ENCODE measurements around the gene SOX2. TPM values are rescaled to one million over a fixed set of nuclear protein-coding genes. Genes with fewer than 3 reads are reported as not detected.
A peak's percentile ranks its signal among the peaks of the same experiment; 100 is the strongest.

SOX2 gene
- total and polyA plus RNA-seq, 5 experiments from 2014 or later = not detected

DNA sequence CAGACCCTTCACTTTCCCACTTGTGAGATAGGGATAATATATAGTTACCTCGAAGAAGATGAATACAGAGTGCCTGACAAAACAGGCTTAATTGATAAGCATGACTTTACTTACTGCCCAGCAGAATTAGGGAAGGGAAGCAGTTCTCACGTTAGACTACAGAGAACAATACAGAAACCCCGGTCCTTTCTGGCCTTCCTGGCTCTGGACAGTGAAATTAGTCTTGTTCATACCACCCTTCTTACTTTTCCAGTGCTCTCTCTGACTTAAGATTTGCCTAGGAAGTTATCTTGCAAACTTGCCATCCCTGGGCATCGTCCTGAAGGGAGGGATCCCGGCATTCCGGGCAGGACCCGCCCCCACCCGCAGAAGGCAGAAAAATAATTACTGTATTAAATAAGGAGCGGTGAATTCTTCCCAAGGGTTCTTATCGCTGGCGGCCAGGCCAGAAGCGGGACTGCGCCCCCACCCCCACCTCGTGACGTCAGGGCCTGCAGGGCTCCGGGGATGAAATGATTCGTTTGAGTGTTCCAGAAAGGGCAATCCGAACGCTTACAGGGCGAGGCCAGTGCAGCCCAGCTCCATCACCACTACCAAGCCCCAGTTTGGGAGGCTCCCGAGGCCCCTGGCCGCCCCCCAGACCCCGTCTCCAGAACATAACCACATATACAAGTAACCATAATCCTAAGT lies 8.4 kb downstream of the SOX2 start:
- Mint-ChIP-seq H3K4me1 (peaks cover 0 to 2% (median under 1%) of the 10 kb centered on the region in 4 donors), H3K27ac (peak overlapping the region in 1 of 10 donors; percentile 24), H3K27me3 (peaks cover 72 to 90% (median 82%) of the 10 kb centered on the region in 5 donors), H3K36me3 (peaks cover 20 to 64% (median 29%) of the 10 kb centered on the region in 3 donors), H3K9me3 (peaks cover 3 to 92% (median 51%) of the 10 kb centered on the region in 9 donors), H3K4me3 (no peak overlapping the region)
- POLR2A ChIA-PET = no interaction called here
- ATAC-seq (no peak), DNase-seq (no peak)

DNA sequence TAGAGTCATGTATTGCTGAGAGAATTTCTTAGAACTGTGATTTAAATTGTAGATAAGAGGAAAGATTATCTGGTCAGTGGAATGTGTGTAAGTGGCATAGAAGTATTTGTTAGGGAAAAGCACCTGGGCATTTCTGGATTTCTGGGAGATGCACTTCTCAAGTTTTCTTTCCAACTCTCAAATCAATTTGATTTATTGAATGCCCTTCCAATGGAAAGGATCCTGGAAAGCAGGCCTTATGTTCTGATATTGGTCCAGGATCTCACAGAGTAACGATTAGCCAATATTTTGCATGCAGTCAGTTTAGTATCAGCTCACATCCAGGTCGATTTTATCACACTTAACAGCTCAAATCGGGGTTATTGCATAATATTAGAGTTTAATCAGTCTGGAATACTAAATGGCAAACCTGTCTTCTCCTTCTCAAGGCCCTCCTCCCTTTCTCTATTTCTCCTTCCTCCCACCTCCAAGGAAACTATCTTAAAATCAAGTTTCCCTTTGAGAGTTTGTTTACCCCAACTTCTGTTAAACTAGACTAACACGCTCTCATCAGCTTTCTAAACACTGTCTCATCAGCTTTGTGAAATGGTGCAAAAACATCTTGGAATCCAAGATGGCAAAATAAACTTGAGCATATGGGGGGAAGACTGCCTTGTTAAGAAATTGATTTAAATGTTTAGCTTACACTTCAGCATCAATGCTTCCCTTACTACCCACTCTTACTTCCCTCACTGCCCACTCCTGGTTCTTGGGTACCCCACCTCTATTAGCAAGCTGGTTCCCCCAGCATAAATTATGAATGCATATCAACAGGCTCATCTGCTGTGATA lies 9.5 kb downstream of the SOX2 start:
- H3K4me3 Mint-ChIP-seq = no peak overlapping the region
- POLR2A ChIA-PET = no interaction called here
- H3K36me3 Mint-ChIP-seq = peaks cover 20 to 60% (median 29%) of the 10 kb centered on the region in 3 donors
- H3K9me3 Mint-ChIP-seq = peaks cover 3 to 89% (median 46%) of the 10 kb centered on the region in 9 donors
- H3K4me1 Mint-ChIP-seq = peaks cover 0 to 8% (median 3%) of the 10 kb centered on the region in 4 donors
- H3K27ac Mint-ChIP-seq = no peak overlapping the region
- peaks cover 70 to 91% (median 83%) of the 10 kb centered on the region in 5 donors for H3K27me3 Mint-ChIP-seq
- DNase-seq = no peak
- no peak for ATAC-seq

DNA sequence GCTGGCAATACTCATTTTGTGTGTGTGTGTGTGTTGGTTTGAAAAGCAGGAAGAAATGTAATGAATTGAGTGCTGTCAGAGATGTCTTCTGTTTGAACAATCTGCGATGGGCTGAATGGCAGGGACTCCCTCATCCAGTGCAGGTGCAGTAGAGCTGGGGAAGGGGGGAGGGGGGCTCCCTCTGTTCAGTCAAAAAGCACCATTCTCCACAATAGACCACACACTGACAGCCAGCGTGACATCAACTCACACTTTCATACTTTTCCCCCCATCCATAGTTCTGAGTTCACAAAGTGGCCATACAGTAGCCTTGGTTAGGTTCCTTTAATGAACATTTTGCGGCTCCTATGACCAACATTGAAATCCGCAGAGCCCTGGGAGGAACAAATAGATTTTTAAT lies 10.4 kb downstream of the SOX2 start:
- H3K36me3 Mint-ChIP-seq = peaks cover 20 to 59% (median 29%) of the 10 kb centered on the region in 3 donors
- H3K27me3 Mint-ChIP-seq = peaks cover 70 to 100% (median 90%) of the 10 kb centered on the region in 5 donors
- POLR2A ChIA-PET = no interaction called here
- DNase-seq (no peak), ATAC-seq (no peak)
- no peak overlapping the region for H3K4me3 Mint-ChIP-seq
- peaks cover 3 to 92% (median 40%) of the 10 kb centered on the region in 9 donors for H3K9me3 Mint-ChIP-seq
- no peak overlapping the region for H3K27ac Mint-ChIP-seq
- peaks cover 3 to 15% (median 7%) of the 10 kb centered on the region in 4 donors for H3K4me1 Mint-ChIP-seq

DNA sequence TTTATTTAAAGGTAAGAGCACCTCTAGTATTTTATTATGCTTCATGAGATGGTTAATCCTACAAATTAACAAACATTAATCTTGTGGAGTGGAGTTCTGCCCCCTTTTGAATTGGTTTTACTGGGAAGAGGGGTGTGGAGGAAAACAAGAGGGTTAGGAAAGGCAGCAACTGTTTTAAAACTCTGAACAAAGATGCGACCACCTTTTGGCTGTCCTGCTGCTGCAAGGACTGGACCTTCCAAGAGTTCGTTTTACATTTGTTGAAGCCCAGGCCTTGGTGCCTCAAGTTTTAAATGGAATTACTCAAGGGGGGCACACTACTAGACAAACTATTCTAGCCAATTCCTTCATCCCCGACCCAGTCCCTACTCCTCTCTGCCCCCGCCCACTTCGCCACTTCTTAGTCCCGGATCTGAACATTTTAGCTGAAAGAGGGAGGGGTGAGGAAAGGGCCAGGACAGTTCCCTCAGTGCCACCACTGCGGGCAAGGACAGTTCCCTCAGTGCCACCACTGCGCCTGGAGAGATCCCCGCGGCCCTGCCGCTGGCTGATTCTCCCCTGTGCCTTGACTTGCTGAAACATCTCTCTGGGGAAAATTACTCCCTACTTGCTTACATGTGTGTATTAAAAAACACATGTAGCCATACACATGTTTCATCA lies 11.2 kb downstream of the SOX2 start:
- H3K27me3 Mint-ChIP-seq = peaks cover 69 to 99% (median 88%) of the 10 kb centered on the region in 5 donors
- H3K27ac Mint-ChIP-seq = peak overlapping the region in 1 of 10 donors; percentile 49
- peaks cover 1 to 92% (median 40%) of the 10 kb centered on the region in 9 donors for H3K9me3 Mint-ChIP-seq
- DNase-seq (no peak), ATAC-seq (no peak)
- no peak overlapping the region for H3K4me3 Mint-ChIP-seq
- H3K4me1 Mint-ChIP-seq = peaks cover 6 to 21% (median 14%) of the 10 kb centered on the region in 4 donors
- POLR2A ChIA-PET = no interaction called here
- H3K36me3 Mint-ChIP-seq = peaks cover 20 to 59% (median 29%) of the 10 kb centered on the region in 3 donors

DNA sequence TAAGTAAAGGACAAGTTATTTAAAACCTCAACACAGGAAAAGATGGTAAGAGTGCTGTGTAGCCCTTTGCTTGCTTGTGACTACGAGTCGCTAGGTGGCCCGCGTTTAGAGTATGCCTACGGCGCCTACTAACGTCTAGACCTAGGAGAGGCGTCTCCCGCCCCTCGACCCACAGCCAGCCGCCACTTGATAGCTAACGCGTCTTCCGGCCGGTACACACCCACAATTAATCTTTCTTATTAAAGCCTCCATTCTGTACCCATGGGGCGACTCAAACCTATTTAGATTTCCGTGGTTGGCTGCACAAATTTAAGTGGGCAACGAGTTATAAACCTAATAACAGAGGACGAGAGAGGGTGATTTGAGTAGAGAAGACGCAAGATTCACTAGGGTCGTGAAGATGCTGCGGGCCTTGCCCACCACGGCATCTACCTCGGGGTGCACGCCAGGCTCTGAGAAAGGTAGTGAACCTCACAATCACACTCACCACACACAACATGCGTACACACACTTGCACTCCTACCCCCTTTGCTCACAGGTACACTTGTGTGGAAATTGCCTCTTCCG lies 12.0 kb downstream of the SOX2 start:
- Mint-ChIP-seq H3K27ac (peak overlapping the region in 3 of 10 donors; percentile 72 to 80 (median 74)), H3K27me3 (peaks cover 69 to 99% (median 87%) of the 10 kb centered on the region in 5 donors), H3K36me3 (peaks cover 22 to 60% (median 26%) of the 10 kb centered on the region in 3 donors), H3K9me3 (peaks cover 3 to 93% (median 38%) of the 10 kb centered on the region in 9 donors), H3K4me1 (peaks cover 6 to 21% (median 14%) of the 10 kb centered on the region in 4 donors), H3K4me3 (peak overlapping the region in 3 of 10 donors; percentile 20 to 62 (median 54))
- POLR2A ChIA-PET = no interaction called here
- DNase-seq (no peak), ATAC-seq (no peak)

DNA sequence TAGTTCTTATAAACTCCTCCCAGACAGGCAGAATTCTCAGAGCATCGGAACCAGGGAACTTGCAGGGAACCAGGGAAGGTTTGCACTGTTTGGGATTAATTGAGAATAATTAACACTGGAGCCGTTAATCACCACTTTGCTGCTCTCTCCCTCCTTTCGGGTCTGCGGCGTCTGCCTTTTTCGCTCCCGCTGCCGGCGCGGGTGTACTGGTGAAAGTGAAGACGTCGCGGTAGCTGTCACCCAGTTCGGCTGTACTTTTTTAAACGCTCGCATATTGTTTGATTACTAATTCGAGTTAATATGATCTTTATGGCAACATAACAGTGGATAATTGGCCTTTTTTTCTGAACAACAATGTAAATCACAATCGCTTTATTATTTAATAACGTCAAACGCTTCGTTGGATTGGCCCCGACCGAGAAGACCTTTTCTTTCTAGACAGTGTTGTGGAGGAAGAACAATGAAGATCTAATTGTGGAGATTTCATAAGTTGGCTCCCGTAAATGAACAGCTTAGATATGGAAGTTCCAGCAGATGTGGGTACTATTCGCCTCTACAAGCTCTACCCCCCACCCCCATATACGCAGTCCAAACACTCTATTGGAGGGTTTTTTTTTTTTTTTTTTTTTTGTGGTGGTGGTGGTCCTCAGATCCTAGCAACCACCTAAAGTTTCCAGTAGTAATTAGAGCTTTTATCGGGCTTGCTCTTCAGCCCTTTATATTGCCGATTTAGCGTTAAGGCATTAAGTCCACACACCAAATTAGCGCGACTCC lies 12.7 kb downstream of the SOX2 start:
- peak overlapping the region in 5 of 10 donors; percentile 5 to 62 (median 35) for H3K4me3 Mint-ChIP-seq
- POLR2A ChIA-PET = no interaction called here
- peak overlapping the region in 3 of 10 donors; percentile 72 to 80 (median 74) for H3K27ac Mint-ChIP-seq
- peaks cover 22 to 62% (median 23%) of the 10 kb centered on the region in 3 donors for H3K36me3 Mint-ChIP-seq
- DNase-seq (no peak), ATAC-seq (no peak)
- peaks cover 3 to 93% (median 40%) of the 10 kb centered on the region in 9 donors for H3K9me3 Mint-ChIP-seq
- H3K27me3 Mint-ChIP-seq = peaks cover 70 to 99% (median 86%) of the 10 kb centered on the region in 5 donors
- peaks cover 6 to 21% (median 14%) of the 10 kb centered on the region in 4 donors for H3K4me1 Mint-ChIP-seq

DNA sequence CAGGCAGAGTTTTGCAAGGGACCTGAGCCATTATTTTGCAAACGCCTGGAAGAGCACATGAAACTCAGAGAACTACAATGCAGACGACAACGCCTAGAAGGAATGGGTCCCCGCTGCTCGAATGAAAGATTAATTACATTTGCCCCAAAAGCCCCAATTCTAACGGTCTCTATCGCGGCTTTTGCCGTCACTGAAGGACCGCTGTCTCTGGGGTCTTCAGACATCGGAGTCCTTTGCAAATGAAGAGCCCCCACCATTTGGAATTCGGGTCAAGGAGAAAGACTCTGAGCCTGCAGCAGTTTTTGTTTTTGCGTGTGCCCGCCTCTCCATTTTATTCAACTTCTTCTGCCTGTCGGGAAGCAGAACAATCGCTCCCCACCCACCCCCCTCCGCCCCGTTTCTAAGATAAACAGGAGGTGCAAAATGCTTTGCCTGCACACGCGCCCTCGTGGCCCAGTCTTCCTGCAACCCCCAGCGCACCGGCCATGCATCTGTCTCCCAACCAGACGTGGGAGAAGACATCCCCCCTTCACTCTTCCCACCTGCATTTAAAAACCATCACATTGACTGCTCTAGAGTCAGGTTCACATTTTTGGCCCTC lies 13.5 kb downstream of the SOX2 start:
- Mint-ChIP-seq H3K36me3 (peaks cover 15 to 60% (median 18%) of the 10 kb centered on the region in 3 donors), H3K27ac (peak overlapping the region in 2 of 10 donors; percentile 46 to 57), H3K9me3 (peaks cover 4 to 90% (median 43%) of the 10 kb centered on the region in 9 donors), H3K4me3 (peak overlapping the region in 4 of 10 donors; percentile 0 to 74 (median 54)), H3K4me1 (peaks cover 6 to 21% (median 14%) of the 10 kb centered on the region in 4 donors), H3K27me3 (peaks cover 70 to 99% (median 85%) of the 10 kb centered on the region in 5 donors)
- DNase-seq (no peak), ATAC-seq (no peak)
- POLR2A ChIA-PET = no interaction called here

DNA sequence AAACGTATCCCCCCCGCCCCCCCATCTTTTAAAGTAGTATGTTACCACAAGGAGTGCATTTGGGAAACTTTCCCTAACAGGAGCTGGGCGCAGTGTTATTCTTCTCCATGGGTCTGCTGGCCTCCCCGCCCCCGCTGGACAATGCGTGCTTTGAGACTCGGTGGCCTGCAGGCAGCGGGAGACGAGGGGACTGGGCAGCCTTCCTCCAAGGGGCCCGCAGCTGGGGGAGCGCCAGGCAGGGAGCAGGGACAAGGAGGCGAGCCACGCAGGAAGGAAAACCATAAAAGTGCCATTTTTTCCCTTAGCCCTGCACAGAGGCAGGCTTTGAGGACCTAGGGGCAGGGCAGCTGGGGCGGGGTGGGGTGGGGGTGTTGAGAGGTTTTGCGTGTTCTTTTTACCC lies 14.1 kb downstream of the SOX2 start:
- H3K4me3 Mint-ChIP-seq = peak overlapping the region in 5 of 10 donors; percentile 15 to 74 (median 51)
- H3K4me1 Mint-ChIP-seq = peaks cover 6 to 21% (median 14%) of the 10 kb centered on the region in 4 donors
- H3K36me3 Mint-ChIP-seq = peaks cover 15 to 63% (median 18%) of the 10 kb centered on the region in 3 donors
- no peak overlapping the region for H3K27ac Mint-ChIP-seq
- ATAC-seq = no peak
- peaks cover 7 to 90% (median 40%) of the 10 kb centered on the region in 9 donors for H3K9me3 Mint-ChIP-seq
- no peak for DNase-seq
- H3K27me3 Mint-ChIP-seq = peaks cover 74 to 99% (median 86%) of the 10 kb centered on the region in 5 donors
- POLR2A ChIA-PET = no interaction called here

DNA sequence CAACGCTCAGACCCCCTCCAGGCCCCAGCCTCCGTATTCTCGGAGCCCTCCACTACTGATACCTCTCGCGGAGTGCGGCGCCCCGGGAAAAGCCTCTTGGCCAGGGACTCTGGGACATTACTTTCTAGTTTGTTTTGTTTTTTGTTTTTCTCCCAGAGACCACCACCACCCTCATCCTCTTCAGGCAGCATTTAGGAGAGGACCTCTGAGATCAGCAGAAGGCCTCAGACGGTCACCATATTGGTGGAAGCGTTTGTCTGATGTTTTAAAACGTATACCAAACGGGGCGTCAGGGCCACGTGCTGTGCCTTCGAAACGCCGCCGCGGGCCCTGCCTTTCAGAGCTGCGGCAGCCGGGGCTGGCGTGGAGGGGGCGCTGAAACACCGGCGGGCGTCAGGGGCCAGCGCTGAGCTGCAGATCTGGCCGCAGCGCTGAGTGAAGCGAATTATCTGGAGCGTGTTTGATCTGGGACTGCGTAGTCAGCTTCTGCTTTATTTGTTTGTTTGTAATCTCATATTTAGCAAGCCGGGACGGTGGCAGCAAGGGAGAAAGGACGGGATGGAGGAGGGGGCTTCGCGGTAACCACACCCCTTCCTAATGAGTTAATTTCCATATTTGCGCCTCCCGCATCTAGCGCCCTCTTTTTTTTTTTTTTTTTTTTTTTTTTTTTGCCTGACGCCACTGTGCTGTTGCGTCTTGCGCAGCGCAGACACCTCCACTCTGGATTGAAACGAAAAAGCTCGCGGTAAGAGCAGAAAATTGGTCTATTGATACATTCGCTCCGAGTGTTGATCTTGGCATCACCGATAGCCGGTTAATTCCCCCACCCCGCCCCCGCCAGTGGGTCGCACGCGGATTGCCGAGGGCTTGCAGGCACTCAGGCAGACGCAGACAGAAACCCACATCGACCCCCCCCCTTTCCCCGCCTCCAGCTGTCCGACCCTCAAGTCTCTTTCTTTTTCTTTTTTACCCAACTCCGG lies 14.9 kb downstream of the SOX2 start:
- Mint-ChIP-seq H3K27ac (peak overlapping the region in 3 of 10 donors; percentile 36 to 59 (median 56)), H3K4me1 (peaks cover 6 to 21% (median 14%) of the 10 kb centered on the region in 4 donors)
- POLR2A ChIA-PET = no interaction called here

DNA sequence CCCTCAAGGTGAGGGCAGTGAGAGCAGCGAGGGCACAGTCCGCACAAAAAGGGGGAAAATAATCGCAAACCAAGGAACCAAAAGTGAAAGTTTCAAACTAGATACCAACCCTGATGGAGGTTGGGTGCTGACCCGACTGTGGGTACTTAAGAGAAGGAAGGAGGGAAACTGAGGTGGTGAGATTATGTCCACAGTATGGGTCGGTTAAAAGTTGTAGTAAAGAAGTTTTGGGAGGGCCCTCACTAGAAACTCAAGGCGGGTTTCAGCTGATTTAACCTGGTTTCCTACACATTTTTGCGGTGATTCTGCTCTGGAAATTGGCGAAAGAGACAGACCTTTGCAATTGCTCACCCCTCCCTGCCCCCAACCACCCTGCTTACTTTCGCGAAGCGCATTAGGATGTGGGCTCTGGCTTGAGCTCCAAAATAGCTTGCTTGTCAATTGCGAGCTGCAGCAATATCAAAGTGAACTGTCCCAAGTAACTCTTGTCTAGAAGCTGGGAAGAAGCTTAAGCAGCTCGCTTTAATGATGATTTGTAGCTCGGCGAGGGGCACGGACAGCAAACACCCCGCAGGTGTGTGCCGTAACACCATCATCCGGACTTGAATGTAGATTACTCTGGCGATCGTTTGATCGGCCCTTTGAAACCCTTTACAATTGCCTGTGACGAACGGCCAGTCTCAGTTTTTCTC lies 15.8 kb downstream of the SOX2 start:
- peaks cover 6 to 21% (median 14%) of the 10 kb centered on the region in 4 donors for H3K4me1 Mint-ChIP-seq

More for the DNA sequence above, 14.9 kb downstream of the SOX2 start:
- H3K9me3 Mint-ChIP-seq = peaks cover 9 to 89% (median 37%) of the 10 kb centered on the region in 9 donors
- ATAC-seq (no peak), DNase-seq (no peak)
- peaks cover 73 to 99% (median 85%) of the 10 kb centered on the region in 5 donors for H3K27me3 Mint-ChIP-seq
- peak overlapping the region; percentile 70 to 85 (median 78) for H3K4me3 Mint-ChIP-seq
- H3K36me3 Mint-ChIP-seq = peaks cover 15 to 60% (median 18%) of the 10 kb centered on the region in 3 donors

More for the DNA sequence above, 15.8 kb downstream of the SOX2 start:
- ATAC-seq (no peak), DNase-seq (no peak)
- H3K4me3 Mint-ChIP-seq = peak overlapping the region; percentile 70 to 85 (median 78)
- POLR2A ChIA-PET = no interaction called here
- peaks cover 9 to 81% (median 31%) of the 10 kb centered on the region in 9 donors for H3K9me3 Mint-ChIP-seq
- H3K27ac Mint-ChIP-seq = peak overlapping the region in 3 of 10 donors; percentile 56 to 85 (median 56)
- H3K36me3 Mint-ChIP-seq = peaks cover 15 to 54% (median 17%) of the 10 kb centered on the region in 3 donors
- H3K27me3 Mint-ChIP-seq = peaks cover 64 to 99% (median 79%) of the 10 kb centered on the region in 5 donors
